NCI-H2029 (cell line): ENCODE data around the gene CDH13.

Experiments
- DNase-seq: peaks from one replicate; lab custom pipeline; 2025; lab: John Stamatoyannopoulos, UW

Gene CDH13

DNA sequence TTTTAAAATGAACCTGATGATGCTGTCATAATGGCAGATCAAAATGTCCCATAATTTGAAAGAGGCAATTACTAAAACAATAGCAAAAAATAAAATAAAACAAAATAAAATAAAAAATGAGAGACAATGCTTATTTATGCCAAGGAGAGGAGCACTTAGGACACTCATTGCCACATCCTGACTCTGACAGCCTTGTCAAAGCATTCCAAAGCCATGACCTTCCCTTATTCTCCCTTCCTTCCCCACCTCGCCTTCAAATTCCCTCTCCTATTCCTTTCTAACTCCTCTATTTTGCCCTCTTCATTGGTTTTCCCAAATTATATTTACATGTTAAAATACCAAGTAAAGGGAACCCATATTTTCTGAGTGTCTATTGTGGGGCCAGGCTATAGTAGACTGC, 220.0 kb downstream of the CDH13 start:
- no peak for DNase-seq

DNA sequence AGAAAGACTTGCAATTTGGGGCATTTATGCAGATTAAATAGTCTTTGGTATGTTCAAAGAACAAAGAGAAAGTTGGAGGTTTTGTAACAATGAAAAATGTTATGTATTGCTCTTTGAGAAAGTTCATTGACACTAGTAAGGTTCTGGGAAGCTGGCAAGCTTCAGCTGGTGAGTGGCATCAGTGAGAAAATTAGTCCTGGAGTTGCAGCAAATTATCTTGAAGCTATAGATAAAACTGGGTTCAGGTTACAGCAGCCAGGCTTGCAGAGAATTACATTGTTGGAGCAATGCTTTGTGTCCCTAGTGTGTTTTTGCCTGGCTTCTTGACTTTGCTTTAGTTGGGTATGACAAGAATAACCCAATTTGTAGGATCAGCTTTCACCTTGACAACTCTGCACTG, 221.2 kb downstream of the CDH13 start:
- no peak for DNase-seq

DNA sequence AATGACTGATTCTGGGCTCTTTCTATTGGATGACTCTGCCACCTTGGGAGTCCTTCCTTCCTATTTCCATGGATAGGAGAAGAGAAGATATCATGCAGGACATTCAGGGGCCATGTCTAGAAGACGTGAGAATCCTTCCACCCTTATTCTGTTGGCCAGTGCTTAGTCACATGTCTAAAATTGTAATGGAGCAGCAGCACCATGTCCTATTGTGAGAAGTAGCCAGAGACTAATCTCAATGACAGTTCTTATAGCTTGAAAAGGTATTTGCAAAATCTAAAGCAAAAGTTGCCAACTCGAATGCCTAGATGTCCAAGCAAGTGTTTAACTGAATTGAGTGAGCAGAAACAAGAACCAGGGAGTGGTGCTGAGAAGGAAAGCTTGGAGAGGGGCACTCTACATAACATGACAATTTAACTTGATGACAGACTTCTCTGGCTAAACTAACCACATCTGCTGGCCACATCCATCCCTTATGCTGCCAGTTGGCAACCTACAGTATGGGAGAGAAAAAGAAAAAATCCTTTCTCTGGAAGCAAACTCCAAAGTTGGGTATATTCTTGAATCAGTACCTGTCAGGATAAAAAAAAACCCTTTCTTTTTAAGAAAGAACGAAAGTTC, 225.7 kb downstream of the CDH13 start:
- DNase-seq: no peak

DNA sequence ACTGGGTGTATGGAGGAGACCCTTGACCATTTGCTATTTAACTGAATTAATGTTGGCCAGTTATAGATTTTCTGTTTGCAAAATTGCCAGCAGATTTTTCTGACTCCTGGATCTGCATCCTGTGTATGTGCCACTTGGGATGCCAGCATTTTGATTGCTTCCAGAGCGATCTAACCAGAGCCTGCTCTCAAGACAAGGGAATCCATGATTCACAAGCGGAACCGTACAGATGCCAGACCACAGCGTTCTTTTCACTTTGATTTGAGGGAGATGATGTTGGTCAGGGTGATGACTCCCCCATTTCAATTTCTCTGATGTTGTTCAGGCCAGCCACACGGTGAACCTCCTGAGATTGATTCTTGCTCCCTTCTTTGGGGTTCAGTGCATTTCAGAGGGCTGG, 228.7 kb downstream of the CDH13 start:
- no peak for DNase-seq

DNA sequence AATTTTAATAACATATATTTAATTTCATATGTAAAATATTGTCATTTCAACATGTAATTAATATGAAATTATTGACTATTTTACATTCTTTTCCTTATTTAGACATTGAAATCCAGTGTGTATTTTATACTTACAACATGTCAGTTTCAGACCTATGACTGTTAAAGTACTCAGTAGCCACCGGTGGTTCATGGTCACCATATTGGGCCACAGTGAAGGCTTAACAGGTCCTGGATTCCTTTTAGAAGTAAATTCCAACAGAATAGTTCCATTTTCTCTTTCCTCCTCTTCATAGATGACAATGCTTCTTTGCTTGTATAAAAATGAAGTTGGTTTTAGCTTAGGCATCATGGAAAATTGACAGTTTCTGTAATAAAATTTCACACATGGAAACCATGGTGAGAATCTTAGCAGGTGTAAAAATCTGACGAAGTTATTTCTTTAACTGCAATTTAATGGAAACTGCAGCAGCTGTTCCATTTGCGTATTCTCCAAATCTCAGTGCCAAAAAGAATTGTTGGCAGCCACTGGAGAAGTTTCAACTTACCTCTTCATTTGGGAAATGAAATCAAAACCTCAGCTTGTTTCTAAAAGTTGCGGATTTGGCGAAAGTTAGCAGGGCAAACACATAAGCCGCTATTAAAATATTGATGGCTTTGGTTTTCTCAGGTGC, 231.1 kb downstream of the CDH13 start:
- no peak for DNase-seq

DNA sequence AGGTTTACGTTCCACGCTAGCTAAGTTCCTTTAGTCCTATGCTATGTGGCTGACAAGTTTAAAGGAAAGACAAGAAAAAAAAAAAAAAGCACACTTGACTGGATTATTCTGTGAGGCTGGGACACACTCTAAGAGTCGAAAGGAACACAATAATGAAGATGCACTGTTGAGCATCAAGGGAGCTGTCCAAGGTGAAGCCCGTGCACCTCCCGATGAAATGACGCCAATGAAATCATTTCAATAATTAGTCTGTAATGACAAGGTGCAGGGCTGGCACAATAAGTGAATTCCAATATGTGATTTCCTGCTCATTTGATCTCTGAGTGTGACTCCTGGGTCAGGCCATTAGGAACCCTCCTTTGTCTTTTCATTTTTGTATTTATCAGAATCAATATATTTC, 232.9 kb downstream of the CDH13 start:
- DNase-seq: no peak

DNA sequence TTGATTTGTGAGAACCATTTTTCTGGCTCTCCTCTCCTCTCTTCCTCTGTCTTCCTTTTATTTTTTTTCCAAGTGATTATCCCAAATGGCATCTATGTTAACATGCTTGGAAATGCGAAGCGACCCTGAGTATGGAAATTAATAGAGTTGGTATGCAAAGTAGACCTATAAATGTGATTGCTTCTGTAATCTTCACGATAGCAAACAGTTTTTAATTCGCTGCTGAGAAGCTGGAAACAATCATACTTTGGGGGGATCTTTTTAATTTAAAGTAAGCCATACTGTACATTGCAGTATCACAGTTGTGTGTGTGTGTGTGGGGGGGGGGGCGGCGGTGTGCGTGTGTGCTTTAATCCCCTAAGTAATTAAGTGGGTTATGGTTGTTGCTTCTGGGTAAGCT, 233.3 kb downstream of the CDH13 start:
- DNase-seq: no peak

DNA sequence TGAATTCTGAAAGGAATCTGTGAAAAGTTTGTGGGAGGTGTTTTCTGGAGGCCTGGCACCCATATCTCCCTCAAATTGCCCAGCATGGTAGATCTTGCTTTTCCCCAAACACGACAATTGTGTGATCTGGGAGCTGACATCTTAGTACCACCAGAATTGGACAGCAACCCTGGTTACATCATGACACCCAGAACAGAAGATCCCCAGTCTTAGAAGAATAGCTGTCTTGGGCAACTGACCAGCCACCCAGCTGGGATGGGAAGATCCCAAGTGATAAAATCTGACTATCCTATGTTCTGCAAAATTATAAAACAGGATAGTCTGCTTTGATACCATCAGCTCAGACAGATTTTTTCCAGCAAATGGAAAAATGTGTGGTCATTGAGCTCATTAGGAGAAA, 235.3 kb downstream of the CDH13 start:
- DNase-seq: no peak

DNA sequence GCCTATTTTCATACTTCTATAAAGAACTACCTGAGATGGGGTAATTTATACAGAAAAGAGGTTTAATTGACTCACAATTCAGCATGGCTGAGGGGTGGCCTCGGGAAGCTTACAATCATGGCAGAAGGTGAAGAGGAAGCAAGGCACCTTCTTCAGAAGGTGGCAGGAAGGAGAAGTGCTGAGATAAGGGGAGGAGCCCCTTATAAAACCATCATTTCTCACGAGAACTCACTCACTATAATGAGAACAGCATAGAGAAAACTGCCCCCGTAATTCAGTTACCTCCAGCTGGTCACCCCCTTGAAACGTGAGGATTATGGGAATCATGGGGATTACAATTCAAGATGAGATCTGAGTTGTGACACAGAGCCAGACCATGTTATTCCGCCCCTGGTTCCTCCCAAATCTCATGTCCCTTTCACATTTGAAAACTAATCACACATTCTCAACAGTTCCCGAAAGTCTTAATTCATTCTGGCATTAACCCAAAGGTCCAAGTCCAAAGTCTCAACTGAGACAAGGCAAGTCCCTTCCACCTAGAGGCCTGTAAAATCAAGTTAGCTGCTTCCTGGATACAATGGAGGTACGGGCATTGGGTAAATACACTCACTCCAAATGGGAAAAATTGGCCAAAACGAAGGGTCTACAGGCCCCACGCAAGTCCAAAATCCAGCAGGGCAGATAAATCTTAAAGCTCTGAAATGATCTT, 237.7 kb downstream of the CDH13 start:
- DNase-seq: no peak

DNA sequence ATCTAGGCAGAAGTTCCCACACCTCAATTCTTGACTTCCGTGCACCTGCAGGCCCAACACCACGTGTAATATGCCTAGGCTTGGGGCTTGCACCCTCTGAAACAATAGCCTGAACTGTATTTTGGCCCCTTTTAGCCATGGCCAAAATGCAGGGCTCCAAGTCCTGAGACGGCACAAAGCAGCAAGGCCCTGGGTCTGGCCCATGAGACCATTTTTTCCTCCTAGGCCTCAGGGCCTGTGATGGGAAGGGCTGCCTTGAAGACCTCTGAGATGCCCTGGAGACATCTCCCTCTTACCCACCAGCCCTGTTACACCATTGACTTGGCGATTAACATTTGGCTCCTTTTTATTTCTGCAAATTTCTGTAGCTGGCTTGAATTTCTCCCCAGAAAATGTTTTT, 238.6 kb downstream of the CDH13 start:
- DNase-seq: no peak

DNA sequence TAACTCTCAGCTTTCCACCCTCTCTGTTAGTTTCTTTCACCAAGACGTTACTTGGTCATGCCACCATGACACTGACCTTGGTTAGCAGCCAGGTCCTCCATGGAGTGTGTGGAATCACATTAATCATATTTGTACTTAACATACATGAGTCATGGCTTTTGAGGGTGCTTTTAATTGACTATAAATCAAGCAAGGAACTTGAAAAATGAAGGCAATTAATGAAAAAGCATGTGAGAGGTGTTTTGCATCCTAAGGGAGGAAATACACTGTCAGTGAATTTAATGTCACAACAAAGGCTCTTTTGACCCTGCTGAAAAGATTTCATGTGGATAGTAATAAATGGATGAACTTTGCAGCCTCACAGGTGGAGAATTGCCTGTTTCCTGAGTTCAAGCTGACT, 240.7 kb downstream of the CDH13 start:
- no peak for DNase-seq

DNA sequence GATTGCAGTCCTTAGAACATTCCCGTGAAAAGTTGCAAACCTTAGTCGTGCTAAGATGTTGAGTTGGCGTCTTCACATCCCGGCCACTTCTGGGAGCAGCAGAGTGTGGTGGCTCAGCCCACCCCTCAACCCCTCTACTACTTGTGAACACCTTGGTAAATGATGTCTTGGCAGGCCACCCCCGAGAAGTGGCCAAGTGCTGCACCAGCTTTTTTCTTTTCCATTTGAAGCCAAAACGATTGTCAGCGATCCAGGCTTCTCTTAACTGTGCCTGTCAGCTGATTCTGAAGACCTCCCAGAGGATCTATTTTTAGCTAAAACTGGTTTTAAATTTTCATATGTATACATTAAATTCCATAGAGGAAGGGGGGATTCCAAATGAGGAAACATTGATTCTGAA, 247.5 kb downstream of the CDH13 start:
- DNase-seq: no peak

DNA sequence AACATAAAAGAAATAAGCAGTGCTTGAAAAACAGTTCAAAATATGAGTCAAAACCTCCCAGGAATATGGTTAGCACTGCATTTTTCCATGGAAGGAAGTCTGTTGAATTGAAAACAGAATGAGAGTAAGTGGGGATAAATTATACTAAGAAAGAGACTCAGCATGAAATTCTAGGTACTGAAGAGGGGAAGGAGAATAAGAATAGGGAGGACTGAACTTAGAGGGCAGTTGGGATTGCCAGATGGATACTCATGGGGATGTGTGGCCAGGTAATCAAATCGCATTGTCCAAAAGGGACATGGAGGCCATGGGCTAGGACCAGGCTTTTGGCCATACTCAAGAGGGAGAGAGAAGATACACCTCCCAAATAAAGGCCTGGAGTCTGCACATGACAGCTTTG, 247.9 kb downstream of the CDH13 start:
- DNase-seq: no peak

DNA sequence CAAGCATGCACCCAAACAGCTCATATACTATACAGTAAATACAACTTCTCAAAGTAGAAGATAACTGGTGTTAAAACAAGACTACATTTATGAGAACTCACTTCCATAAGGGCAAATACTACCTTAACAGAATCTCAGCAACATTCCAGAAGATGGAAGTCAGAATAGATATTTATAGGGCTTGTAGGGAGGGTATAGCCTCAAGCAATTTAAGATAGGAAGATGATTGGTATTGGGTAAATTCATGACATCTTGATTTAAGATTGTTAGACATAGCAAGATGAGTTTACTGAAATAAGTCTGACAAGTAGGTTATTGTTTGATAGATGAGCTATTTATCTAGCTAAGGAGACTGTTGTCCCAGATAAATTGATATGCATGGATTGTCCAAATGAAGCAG, 250.2 kb downstream of the CDH13 start:
- no peak for DNase-seq

DNA sequence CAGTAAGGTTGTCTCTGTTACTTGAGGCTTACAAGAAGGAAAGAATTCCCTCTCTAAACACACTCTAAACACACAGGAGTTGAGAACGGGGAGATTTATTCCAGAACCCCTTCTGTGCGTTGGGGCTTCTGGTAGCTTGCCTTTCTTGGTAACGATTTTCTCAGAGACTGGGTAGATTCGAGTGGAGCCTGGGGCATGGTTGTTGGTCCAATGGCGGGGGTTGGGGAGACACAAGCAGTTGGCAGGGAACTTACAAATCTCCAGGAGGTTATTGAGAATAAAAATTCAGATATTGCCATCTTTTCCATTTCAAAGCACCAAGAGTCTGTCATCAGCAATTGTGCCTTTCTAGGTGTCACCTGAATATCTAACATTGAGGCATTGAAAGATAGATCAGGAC, 251.7 kb downstream of the CDH13 start:
- no peak for DNase-seq

DNA sequence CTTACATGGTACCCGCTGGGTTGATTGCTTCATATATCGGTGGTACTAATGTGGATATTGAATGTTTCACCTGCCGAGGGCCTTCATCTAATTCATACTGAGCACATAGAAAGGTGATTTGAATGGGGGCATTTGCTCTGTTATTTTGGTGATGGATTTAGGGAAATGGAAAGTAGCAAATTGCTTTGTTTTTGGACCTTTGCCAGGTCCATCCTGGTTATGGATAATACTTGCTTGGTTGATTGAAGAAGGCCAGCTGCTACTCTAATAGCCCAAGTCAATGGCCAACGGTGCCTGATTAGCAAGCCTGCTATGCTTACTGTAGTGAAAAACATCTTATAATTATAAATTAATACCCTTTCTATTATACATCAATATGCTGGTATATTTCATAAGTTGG, 253.6 kb downstream of the CDH13 start:
- no peak for DNase-seq

DNA sequence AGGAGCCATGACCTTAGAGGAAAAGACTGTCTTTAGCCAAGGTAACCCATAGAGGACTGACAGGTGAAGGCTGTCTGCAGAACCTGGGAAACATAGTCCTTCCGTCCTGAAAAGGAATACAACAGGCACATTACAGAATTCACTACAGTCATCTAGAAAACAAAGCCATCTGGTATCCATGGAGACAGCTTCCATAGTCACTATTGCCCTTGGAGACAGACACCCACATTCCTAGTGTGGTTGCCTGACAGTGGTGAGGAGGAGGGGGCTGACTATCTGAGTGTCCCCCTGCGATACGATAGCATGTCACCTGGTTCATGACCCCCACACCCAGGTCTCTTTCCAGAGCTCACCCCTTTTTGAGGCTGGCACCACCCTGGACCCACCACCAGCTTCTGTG, 254.7 kb downstream of the CDH13 start:
- DNase-seq: no peak

DNA sequence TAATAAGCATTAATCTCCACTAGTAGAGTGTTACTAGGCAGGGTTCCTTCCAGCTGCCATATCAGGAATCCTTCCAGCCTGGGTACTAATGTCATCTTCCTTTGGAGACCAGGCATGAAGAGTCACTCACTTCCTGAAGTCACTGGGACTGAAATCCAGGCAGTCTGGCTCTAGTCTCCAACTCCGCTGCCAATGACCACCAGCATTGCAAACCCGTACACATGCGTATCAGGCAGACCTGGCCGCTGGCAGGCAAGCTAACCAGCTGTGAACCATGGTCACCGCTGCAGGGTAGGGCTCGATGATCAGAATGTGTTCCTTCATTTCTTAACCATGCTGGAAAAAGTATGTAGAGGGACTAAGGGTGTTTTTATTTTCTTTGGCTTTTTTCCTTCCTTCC, 255.5 kb downstream of the CDH13 start:
- DNase-seq: no peak

DNA sequence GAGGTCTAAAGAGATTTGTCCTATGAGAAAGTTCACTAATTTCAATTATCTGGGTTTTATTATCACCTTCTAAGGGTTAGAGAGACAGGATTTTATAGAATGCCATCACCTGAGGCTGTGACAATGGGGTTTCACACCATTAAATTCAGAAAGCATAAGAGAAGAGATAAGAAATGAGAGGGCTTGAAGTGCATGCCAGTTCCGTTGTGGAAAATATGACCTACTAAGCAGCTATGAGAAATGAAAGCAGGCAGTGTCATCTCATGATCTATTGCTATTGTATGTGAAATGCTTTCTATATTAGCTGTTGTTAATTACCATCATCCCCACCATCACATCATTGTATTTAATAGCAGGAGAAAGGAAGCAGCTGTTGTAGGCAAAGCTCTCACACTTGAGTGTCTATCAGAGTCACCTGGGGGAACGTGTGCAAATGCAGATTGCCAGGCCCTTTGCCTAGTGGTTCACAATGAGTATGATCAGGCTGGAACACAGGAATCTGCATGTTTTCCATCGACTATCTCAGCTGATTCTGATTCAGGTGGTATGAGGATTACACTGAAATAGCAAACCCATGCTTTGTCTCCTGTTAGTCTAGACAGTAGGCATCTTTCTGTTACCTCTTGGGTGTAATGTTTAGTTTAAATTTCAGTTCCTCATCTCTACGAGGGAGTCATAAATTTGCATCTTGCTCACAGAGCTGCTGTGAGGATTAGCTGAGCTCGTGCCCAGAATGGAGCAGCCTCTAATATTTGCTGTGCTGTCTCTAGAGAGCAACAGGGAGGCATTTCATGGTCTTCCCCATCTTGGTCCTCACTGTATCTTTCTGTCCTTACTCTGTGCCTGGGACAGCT, 256.4 kb downstream of the CDH13 start:
- DNase-seq: no peak

DNA sequence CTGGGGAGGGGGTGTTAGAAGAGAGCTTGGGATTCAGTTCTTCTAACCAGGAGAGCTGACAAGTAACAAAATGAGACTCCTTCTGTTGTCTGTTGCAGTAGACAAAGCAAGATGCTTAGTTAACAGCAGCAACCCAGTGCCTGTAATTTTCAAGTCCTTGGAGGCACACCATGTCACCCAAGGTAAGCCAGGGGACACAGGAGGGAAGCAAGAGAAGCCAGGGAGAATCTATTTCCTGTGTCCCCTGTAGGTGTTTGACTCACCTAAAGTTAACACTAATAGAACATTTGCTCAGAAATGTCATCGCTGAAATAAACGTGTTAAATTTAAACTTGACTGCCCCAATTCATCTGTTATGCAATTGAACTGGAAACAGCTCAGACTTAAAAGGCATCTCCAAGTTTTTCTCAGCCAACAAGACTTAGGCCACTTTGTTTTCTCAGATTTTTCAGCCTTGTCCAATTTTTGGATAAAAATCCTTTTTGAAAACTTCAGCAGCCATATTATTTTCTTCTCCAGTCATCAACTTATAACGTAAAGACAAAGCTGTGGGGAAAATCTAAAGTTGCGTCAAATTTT, 257.6 kb downstream of the CDH13 start:
- no peak for DNase-seq

DNA sequence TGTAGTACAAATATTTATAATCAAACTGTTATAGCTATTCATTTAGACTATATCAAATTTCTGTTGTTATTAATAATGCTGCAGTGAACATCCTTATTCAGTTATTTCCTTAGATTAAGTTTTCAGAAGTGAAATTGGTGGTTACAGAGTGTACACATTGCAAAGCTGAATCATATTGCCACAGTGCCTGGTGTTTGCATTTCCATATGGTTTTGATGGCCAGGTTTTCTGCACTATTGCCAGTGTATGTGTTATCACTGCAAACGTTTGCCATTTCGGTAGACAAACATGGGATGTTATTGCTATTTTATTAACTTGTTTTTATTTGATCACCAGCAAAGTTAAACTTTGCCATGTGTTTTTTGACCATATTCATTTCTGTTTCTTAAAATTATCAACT, 259.4 kb downstream of the CDH13 start:
- DNase-seq: no peak

DNA sequence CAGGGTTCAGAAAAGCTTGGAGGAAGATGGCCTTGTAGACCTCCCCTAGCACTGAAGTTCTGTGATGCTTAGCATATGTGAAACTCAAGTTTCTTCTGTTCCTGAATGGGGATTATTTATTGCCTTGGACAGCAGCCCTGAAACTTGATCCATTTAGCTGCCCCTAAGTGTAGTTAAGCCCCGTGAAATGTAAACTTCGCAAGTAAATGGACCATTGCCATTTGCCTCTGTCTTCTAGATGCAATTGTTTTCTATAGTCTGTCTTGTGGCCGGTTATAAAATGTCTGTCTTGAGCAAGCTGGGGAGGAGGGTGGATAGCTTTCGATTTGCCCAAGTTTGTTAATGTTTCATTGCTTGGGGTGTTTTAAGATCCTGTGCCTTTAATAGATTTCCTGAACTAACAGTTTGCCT, 261.8 kb downstream of the CDH13 start:
- DNase-seq: no peak
